Measurements from ENCODE around the gene RIMS4. TPM values are rescaled to one million over a fixed set of nuclear protein-coding genes. Genes with fewer than 3 reads are reported as not detected.

Gene RIMS4
- total and polyA plus RNA-seq, 2 donors = 0.14 to 2.4 TPM

GRCh38 chr20:44703183-44703925 lies 107.0 kb downstream of the RIMS4 start:
- Histone ChIP-seq H3K4me3 (ENCODE audit: low read depth, low read length) (no peak overlapping the region), H3K36me3 (ENCODE audit: insufficient read depth) (no peaks in the 10 kb centered on the region), H3K27ac (ENCODE audit: low read depth) (no peak overlapping the region), H3K4me1 (ENCODE audit: insufficient read depth) (no peaks in the 10 kb centered on the region)
- no peak for DNase-seq (ENCODE audit: extremely low spot score)
- WGBS = 60% methylated on average over 12 of the region's 12 CpGs

- Histone ChIP-seq H3K27ac (ENCODE audit: low read depth) (no peak overlapping the region), H3K4me3 (ENCODE audit: low read depth, low read length) (no peak overlapping the region), H3K4me1 (ENCODE audit: insufficient read depth) (no peaks in the 10 kb centered on the region), H3K36me3 (ENCODE audit: insufficient read depth) (no peaks in the 10 kb centered on the region)
- 13% methylated on average over 9 of the region's 9 CpGs for WGBS
- no peak for DNase-seq (ENCODE audit: extremely low spot score)
Measured at GRCh38 chr20:44702776-44703175, 107.6 kb downstream of the RIMS4 start.

GRCh38 chr20:44701858-44702256 lies 108.5 kb downstream of the RIMS4 start:
- H3K27ac ChIP-seq (ENCODE audit: low read depth) = no peak overlapping the region
- WGBS = 85% methylated on average over 7 of the region's 7 CpGs
- H3K4me1 ChIP-seq (ENCODE audit: insufficient read depth) = no peaks in the 10 kb centered on the region
- H3K4me3 ChIP-seq (ENCODE audit: low read depth, low read length) = no peak overlapping the region
- no peaks in the 10 kb centered on the region for H3K36me3 ChIP-seq (ENCODE audit: insufficient read depth)
- DNase-seq (ENCODE audit: extremely low spot score) = no peak

Other genes with a start within 250 kb of the RIMS4 start
- 65.1 TPM for gene PKIG, start 228.0 kb downstream of the RIMS4 start, total RNA-seq
- gene PKIG, start 228.0 kb downstream of the RIMS4 start, polyA plus RNA-seq = 277 TPM
- 2.2 TPM for gene ADA, start 158.8 kb downstream of the RIMS4 start, total RNA-seq
- 6.5 TPM for gene ADA, start 158.8 kb downstream of the RIMS4 start, polyA plus RNA-seq
- not detected for gene CCN5, start 95.2 kb downstream of the RIMS4 start, total RNA-seq
- gene CCN5, start 95.2 kb downstream of the RIMS4 start, polyA plus RNA-seq = 20.8 TPM
- gene KCNK15, start 64.7 kb downstream of the RIMS4 start, total RNA-seq = 0.21 TPM
- gene KCNK15, start 64.7 kb downstream of the RIMS4 start, polyA plus RNA-seq = 0.67 TPM
- gene YWHAB, start 75.2 kb upstream of the RIMS4 start, total RNA-seq = 99.1 TPM
- 129 TPM for gene YWHAB, start 75.2 kb upstream of the RIMS4 start, polyA plus RNA-seq
- gene PABPC1L, start 99.5 kb upstream of the RIMS4 start, total RNA-seq = 14.4 TPM
- 12.2 TPM for gene PABPC1L, start 99.5 kb upstream of the RIMS4 start, polyA plus RNA-seq
- 12.3 TPM for gene TOMM34, start 149.9 kb upstream of the RIMS4 start, total RNA-seq
- gene TOMM34, start 149.9 kb upstream of the RIMS4 start, polyA plus RNA-seq = 19.5 TPM
- gene STK4, start 156.0 kb upstream of the RIMS4 start, total RNA-seq = 37.5 TPM
- 11.6 TPM for gene STK4, start 156.0 kb upstream of the RIMS4 start, polyA plus RNA-seq

Data from urinary bladder (tissue), 4 donors.